Measurements from ENCODE around the gene GATA3.

Gene GATA3

GRCh38 chr10:8103543-8103942 is 49.1 kb downstream of the GATA3 start:
- no peak for DNase-seq

GRCh38 chr10:8104005-8104404 is 49.5 kb downstream of the GATA3 start:
- DNase-seq, result no peak

GRCh38 chr10:8104721-8105120 is 50.2 kb downstream of the GATA3 start:
- no peak for DNase-seq

- DNase-seq, result no peak
These were observed 51.4 kb downstream of the GATA3 start for GRCh38 chr10:8105932-8106331.

- DNase-seq, result no peak
These were observed 57.9 kb downstream of the GATA3 start for GRCh38 chr10:8112230-8112905.

- no peak for DNase-seq
These were observed 58.5 kb downstream of the GATA3 start for GRCh38 chr10:8112942-8113442.

GRCh38 chr10:8113616-8114015 is 59.1 kb downstream of the GATA3 start:
- no peak for DNase-seq

- DNase-seq, result no peak
These were observed 60.5 kb downstream of the GATA3 start for GRCh38 chr10:8114741-8115617.

- DNase-seq, result no peak
These were observed 61.1 kb downstream of the GATA3 start for GRCh38 chr10:8115618-8115980.

- no peak for DNase-seq
These were observed 62.0 kb downstream of the GATA3 start for GRCh38 chr10:8116474-8116873.

- DNase-seq, result no peak
These were observed 62.5 kb downstream of the GATA3 start for GRCh38 chr10:8116926-8117493.

GRCh38 chr10:8121201-8121890 is 66.9 kb downstream of the GATA3 start:
- DNase-seq, result no peak

GRCh38 chr10:8122611-8123369 is 68.3 kb downstream of the GATA3 start:
- no peak for DNase-seq

- DNase-seq, result no peak
These were observed 69.9 kb downstream of the GATA3 start for GRCh38 chr10:8124436-8124835.

All from activated CD4-positive, CD25-positive, alpha-beta regulatory T cell (primary cell).